GM12875 (cell line): ENCODE measurements around the gene ZNF785.

Experiments used
- H3K4me3 ChIP-seq: one replicate; pipeline ENCODE4 v1.5.1; 2011; ENCODE audit warnings: low read depth, low read length, control low read depth
- TF ChIP-seq, protein P1 (sequence below): IDR thresholded peaks from 2 replicates; pipeline ENCODE4 v1.5.1; 2011; ENCODE audit warnings: low read depth, mild to moderate bottlenecking, control low read depth, inconsistent platforms, low read length, moderate library complexity, borderline replicate concordance; ENCODE audit not compliant: insufficient read depth

The ZNF785 gene

DNA sequence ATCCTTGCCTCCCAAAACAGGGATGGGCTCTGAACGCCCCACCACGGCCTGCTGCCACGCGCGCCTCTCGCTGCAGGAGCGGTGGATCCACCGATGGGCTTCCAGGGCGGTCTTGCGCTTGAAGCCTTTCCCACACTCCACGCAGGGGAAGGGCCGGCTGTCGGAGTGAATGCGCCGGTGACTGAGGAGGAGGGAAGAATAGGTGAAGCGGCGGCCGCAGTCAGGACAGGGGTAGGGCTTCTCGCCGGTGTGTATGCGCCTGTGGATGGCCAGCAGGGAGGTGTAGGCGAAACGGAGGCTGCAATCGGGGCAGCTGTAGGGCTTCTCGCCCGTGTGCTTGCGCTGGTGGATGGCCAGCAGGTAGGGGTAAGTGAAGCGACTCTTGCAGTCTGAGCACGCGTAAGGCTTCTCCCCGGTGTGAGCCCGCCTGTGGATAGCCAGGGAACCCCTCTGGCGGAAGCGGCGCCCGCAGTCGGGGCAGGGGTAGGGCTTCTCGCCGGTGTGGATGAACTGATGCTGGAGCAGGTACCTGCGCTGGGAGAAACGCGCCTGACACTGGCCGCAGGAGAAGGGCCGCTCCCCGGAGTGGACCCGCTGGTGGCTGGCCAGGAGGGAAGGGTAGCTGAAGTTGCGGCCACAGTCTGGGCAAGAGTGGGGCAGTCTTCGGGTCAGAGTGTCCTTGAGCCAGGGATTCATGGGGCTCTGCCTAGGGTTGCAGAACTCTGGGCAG lies 2.7 kb downstream of the ZNF785 start:
- H3K4me3 ChIP-seq, result no peak overlapping the region
- TF ChIP-seq, protein P1, sequence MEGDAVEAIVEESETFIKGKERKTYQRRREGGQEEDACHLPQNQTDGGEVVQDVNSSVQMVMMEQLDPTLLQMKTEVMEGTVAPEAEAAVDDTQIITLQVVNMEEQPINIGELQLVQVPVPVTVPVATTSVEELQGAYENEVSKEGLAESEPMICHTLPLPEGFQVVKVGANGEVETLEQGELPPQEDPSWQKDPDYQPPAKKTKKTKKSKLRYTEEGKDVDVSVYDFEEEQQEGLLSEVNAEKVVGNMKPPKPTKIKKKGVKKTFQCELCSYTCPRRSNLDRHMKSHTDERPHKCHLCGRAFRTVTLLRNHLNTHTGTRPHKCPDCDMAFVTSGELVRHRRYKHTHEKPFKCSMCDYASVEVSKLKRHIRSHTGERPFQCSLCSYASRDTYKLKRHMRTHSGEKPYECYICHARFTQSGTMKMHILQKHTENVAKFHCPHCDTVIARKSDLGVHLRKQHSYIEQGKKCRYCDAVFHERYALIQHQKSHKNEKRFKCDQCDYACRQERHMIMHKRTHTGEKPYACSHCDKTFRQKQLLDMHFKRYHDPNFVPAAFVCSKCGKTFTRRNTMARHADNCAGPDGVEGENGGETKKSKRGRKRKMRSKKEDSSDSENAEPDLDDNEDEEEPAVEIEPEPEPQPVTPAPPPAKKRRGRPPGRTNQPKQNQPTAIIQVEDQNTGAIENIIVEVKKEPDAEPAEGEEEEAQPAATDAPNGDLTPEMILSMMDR, result no peak

DNA sequence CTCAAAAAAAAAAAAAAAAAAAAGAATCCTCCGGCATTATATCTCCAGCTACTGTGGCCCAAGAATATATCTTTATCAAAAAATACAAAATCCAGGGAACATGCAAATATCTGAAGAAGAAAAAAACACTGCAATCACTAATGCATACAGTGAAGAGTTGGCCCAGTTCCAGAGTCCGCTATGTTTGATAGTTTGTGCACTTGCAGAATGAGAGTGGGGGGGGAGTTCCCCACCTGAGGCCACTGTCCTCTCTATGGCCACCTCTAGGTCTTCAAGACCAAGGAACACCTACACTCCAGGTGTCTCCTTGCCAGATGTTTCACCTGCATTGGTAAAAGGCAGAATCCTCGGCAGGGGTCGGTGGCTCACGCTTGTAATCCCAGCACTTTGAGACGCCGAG lies 4.0 kb downstream of the ZNF785 start:
- TF ChIP-seq, protein P1, result no peak
- no peak overlapping the region for H3K4me3 ChIP-seq

DNA sequence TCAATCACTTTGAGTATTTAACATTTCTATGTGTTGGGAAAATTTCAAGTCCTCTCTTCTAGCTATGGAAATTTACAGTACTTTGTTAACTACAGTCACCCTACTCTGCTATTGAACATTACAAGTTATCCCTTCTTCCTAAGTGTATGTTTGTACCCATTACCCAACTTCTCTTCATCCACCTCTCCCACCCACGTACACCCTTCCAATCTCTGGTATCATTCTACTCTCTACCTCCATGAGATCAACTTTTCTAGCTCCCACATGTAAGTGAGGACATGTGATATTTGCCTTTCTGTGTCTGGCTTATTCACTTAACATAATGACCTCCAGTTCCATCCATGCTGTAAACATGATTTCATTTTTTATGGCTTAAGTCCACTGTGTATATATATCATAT lies 10.8 kb downstream of the ZNF785 start:
- TF ChIP-seq, protein P1, result no peak

DNA sequence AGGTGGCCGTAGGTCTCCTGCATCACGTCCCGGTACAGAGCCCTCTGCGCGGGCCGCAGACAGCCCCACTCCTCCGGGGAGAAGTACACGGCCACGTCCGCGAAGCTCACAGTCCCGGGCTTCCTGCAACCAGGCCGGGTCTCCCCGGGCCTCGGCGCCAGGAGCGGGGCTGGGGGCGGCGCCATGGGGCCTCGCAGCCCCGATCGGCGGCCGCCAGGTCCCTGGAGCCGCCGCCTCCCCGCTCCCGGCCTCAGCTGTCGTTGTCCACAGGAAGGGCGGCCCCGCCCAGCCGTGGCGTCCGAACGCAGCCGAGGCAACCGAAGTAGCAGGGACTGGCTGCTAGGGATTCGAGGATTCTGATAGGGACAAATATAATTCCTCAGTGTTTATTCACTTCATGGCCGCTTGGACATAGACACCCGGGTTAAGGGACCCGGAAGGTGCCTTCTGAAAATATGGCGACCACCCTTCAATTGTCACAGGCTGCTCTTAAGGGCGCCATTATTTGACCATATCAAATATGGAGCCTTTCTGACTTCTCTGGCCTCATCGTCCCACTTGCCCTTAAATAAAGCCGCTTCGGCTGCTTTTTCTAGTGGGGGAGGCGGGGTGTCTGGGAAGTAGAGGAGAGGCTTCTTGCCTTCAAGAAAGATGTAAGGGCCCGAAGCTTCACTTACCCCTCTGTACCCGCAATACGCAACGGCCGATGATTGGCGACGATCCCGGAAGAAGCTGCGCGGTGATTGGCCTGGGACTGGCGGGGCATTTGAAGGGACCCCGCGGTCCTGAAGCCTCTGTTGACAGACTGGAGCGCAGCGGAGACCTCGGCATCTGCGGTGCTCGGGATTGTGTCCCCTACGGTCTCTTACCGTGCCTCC lies 13.8 kb downstream of the ZNF785 start, which contains the start of gene ZNF688:
Gene ZNF688, minus strand, starts transcription at position 270 of the 878 bp plus-strand sequence. Its CDS starts 85 bp downstream, at position 185.
- TF ChIP-seq, protein P1, result no peak
- peak within 1 kb of the TSS; percentile 82 for H3K4me3 ChIP-seq

More for the DNA sequence above, 10.8 kb downstream of the ZNF785 start:
- no peak overlapping the region for H3K4me3 ChIP-seq

DNA sequence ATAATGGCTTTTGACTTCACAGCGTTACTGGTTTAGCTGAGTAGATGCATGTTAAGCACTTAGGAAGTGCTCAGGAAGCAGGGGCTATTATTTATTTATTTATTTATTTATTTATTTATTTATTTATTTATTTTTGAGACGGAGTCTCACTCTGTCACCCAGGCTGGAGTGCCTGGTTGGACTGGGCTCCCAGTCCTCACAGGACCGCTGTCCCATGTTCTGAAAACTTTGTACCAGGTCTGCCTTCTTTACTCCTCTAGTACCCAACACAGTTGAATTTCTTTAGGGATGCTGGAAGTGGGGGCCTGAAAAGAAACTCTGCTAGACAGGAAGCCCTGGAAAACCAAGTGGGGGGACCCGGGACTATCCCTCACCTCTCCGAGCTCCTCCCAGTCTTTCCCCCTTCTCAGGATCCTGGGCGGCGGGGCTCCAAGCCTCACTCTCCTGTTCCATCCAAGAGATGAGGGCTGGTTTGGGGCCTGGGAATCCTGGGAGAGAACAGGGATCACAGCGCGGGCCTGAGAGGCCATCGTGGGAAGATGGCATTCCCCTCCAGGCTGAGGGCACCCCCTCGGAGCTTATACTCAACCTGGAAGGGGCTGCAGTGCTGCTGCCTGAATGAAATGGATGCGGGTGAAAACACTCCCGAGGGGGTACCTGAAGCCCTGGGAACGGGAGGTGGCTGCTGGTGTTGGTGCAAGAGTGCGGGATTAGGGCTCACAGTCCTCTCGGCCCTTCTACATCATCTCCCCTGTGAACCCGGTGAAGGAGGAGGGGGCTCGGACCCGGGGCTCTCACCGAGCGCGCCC lies 14.7 kb downstream of the ZNF785 start:
- peak overlapping the region; percentile 82 for H3K4me3 ChIP-seq
- TF ChIP-seq, protein P1, result no peak

DNA sequence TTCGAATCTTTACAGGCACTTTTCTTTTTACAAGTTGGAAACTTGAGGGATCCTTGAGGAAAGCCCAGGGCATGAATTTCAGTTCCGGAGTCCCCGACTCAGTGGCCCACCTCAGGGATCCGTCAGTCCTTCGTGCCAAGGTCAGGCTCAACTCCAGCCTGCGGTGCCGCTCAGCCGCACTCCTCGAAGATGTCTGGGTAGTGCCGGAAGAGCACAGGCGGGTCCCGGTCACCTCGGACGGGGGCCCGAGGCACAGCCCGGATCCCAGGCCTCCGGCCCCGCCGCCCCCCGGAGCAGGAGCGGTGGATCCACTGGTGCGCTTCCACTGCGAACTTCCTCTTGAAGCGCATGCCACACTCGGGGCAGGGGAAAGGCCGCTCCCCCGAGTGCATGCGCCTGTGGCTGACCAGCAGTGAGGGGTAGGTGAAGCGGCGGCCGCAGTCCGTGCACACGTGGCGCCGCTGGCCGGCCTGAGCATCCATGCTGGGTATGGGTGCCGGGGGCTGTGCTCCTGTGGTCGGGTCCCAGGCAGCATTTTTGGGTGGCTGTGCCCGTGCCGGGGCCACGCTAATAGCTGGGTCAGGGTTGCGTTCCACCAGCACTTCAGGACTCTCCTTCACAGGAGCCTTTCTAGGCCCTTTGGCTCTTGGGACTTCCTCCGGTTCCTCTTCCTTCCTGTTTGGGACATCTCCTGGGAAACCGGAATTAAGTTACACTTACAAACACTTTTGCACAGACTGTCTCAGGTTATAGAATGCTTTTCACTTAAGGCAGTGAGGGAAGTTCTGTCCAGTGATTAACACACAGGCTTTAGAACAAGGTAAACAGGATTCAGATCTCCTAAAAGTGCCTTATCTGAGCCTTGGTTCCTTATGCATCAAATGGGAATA lies 15.5 kb downstream of the ZNF785 start:
- H3K4me3 ChIP-seq, result no peak overlapping the region
- TF ChIP-seq, protein P1, result no peak
